HCT116 (cell line): Measurements from ENCODE around the gene ZNF280C. TPM values are rescaled to one million over a fixed set of nuclear protein-coding genes. Genes with fewer than 3 reads are reported as not detected.

Experiments
- ATAC-seq: fragments of 200-7000 bp; cut with Tn5 transposase; 2 replicates; pipeline ENCODE4 v1.9.1; 2020; ENCODE audit warnings: mild to moderate bottlenecking, moderate library complexity
- BruUV-seq: library from RNA; stranded (reverse); fragments of 400-500 nt; replicated peaks from 2 replicates; lab custom pipeline; 2021; lab: Mats Ljungman, UMichigan
- CTCF ChIA-PET: fragments of 300-600 bp; sonication (Branson Sonifier 250); formaldehyde crosslinking; loops from one replicate; lab custom pipeline; 2021; ENCODE audit warnings: antibody characterized with exemption; lab: Charles Lee
- POLR2A ChIA-PET: fragments of 300-600, 350-600 bp; sonication (Branson Sonifier 250); formaldehyde crosslinking; loops from one replicate; lab custom pipeline; 2021; ENCODE audit warnings: antibody characterized with exemption; lab: Charles Lee
- RAD21 ChIA-PET, 2 experiments: fragments of 300-600 bp; sonication (Branson Sonifier 250); formaldehyde crosslinking; loops; one replicate each; lab custom pipeline; 2023; ENCODE audit warnings: low total read pairs in 2 of 2; ENCODE audit not compliant: uncharacterized antibody in 2 of 2, unreplicated experiment in 2 of 2, low non-redundant PET in 1 of 2; lab: Charles Lee
- DNase-seq: peaks from one replicate; pipeline ENCODE4 v3.0.0-alpha.2; 2010; ENCODE audit warnings: low read depth, low spot score
- H2AFZ ChIP-seq: fragments of 200-600 bp; shearing (Covaris generic), sonication (generic); 2 replicates; pipeline ENCODE4 v1.6.1; 2017; ENCODE audit warnings: low read depth, mixed run types, mixed read lengths, antibody characterized with exemption, low read length; ENCODE audit not compliant: poor library complexity, severe bottlenecking
- H3K27ac ChIP-seq: 2 replicates; pipeline ENCODE4 v1.5.1; 2012; ENCODE audit warnings: low read depth, low read length
- H3K27me3 ChIP-seq: fragments of 200-600 bp; sonication (generic); 2 replicates; pipeline ENCODE4 v1.6.1; 2016; ENCODE audit warnings: mixed run types, low read length, mixed read lengths; ENCODE audit not compliant: insufficient read depth
- H3K36me3 ChIP-seq, 2 experiments: fragments of 200-500 bp in 1 of 2; fragments of 200-600 bp in 1 of 2; sonication (Bioruptor generic) in 1 of 2; sonication (generic) in 1 of 2; 2 replicates each; pipeline versions ENCODE4 v1.5.1 to v1.6.1; 2014 to 2016; ENCODE audit warnings: low read length in 2 of 2, inconsistent platforms in 1 of 2, mixed read lengths in 1 of 2, mixed run types in 1 of 2; ENCODE audit not compliant: insufficient read depth in 2 of 2, control insufficient read depth in 1 of 2
- H3K4me1 ChIP-seq, 2 experiments: fragments of 200-600 bp in 1 of 2; sonication (generic) in 1 of 2; 2 replicates each; pipeline versions ENCODE4 v1.5.1 to v1.6.1; 2012 to 2017; ENCODE audit warnings: low read length in 2 of 2, inconsistent platforms in 1 of 2, mild to moderate bottlenecking in 1 of 2, mixed read lengths in 1 of 2, mixed run types in 1 of 2, moderate library complexity in 1 of 2; ENCODE audit not compliant: insufficient read depth in 2 of 2, control insufficient read depth in 1 of 2
- H3K4me2 ChIP-seq: fragments of 200-600 bp; sonication (generic); 2 replicates; pipeline ENCODE4 v1.6.1; 2017; ENCODE audit warnings: mixed run types, low read length, mixed read lengths
- H3K4me3 ChIP-seq, 2 experiments: fragments of 200-600 bp in 1 of 2; sonication (generic) in 1 of 2; replicated peaks in 1 of 2; 2 replicates each; pipeline ENCODE4 v1.5.1; 2011 to 2016; ENCODE audit warnings: low read length in 2 of 2, control low read depth in 1 of 2, low read depth in 1 of 2, mild to moderate bottlenecking in 1 of 2, mixed read lengths in 1 of 2, mixed run types in 1 of 2
- H3K79me2 ChIP-seq: fragments of 200-600 bp; sonication (generic); 2 replicates; pipeline ENCODE4 v1.6.1; 2017; ENCODE audit warnings: mild to moderate bottlenecking, mixed run types, low read length, moderate library complexity, mixed read lengths; ENCODE audit not compliant: insufficient read depth
- H3K9ac ChIP-seq: fragments of 200-600 bp; sonication (generic); 2 replicates; pipeline ENCODE4 v1.6.1; 2016; ENCODE audit warnings: low read length, mixed read lengths
- H3K9me2 ChIP-seq: fragments of 200-600 bp; sonication (generic), shearing (Covaris generic); 2 replicates; pipeline ENCODE4 v1.6.1; 2017; ENCODE audit warnings: mixed run types, mild to moderate bottlenecking, moderate library complexity; ENCODE audit not compliant: insufficient read depth
- H3K9me3 ChIP-seq, 2 experiments: fragments of 200-500 bp in 1 of 2; fragments of 200-600 bp in 1 of 2; sonication (Bioruptor generic) in 1 of 2; sonication (generic) in 1 of 2; 2 replicates each; pipeline ENCODE4 v1.6.1; 2014 to 2017; ENCODE audit warnings: low read length in 2 of 2, mixed read lengths in 2 of 2, inconsistent platforms in 1 of 2, low read depth in 1 of 2, mild to moderate bottlenecking in 1 of 2, mixed run types in 1 of 2, moderate library complexity in 1 of 2; ENCODE audit not compliant: control insufficient read depth in 1 of 2, insufficient read depth in 1 of 2
- H4K20me1 ChIP-seq: fragments of 200-600 bp; sonication (generic), shearing (Covaris generic); 2 replicates; pipeline ENCODE4 v1.6.1; 2017; ENCODE audit warnings: mixed run types, mild to moderate bottlenecking, moderate library complexity; ENCODE audit not compliant: insufficient read depth
- CEBPB ChIP-seq: IDR thresholded peaks from 2 replicates; pipeline ENCODE4 v1.6.1; 2012; ENCODE audit warnings: low read depth
- CTCF ChIP-seq, 3 experiments: fragments of 200-600 bp in 1 of 3; sonication (generic) in 1 of 3; IDR thresholded peaks in 2 of 3; conservative IDR thresholded peaks in 1 of 3; 2 replicates each; pipeline ENCODE4 v1.5.1; 2012 to 2017; ENCODE audit warnings: low read depth in 2 of 3, low read length in 2 of 3, antibody characterized with exemption in 1 of 3, borderline replicate concordance in 1 of 3, control low read depth in 1 of 3, mild to moderate bottlenecking in 1 of 3, mixed read lengths in 1 of 3, mixed run types in 1 of 3, moderate library complexity in 1 of 3; ENCODE audit not compliant: insufficient read depth in 1 of 3
- EZH2 ChIP-seq: fragments of 200-600 bp; sonication (generic); IDR thresholded peaks from 2 replicates; pipeline ENCODE4 v1.6.1; 2017; ENCODE audit warnings: antibody characterized with exemption, mixed run types
- RAD21 ChIP-seq: IDR thresholded peaks from 2 replicates; pipeline ENCODE4 v1.6.1; 2012; ENCODE audit warnings: low read depth, mild to moderate bottlenecking
- REST ChIP-seq: IDR thresholded peaks from 2 replicates; pipeline ENCODE4 v1.6.1; 2012; ENCODE audit warnings: low read depth
- SRF ChIP-seq: IDR thresholded peaks from 2 replicates; pipeline ENCODE4 v1.6.1; 2012; ENCODE audit warnings: low read depth
- ZFX ChIP-seq: fragments of 450-650 bp; IDR thresholded peaks from 2 replicates; pipeline ENCODE4 v1.6.1; 2017
- intact Hi-C: fragments of 100-400 bp; cut with micrococcal nuclease; formaldehyde crosslinking; loops from 2 replicates; pipeline ENCODE4 v1.10.0; 2022
- total RNA-seq: library from RNA; stranded (reverse); gene quantifications from one replicate; pipeline ENCODE4 v1.2.1, GENCODE V29; 2021; ENCODE audit not compliant: unreplicated experiment

Gene ZNF280C
- total RNA-seq, 1 experiment from 2014 or later: 12.3 TPM

- H3K4me3 ChIP-seq: no peak overlapping the region
- no peaks in the 10 kb centered on the region for H3K27me3 ChIP-seq
- no peaks in the 10 kb centered on the region for H3K9me2 ChIP-seq
- no peaks in the 10 kb centered on the region for H4K20me1 ChIP-seq
- ATAC-seq (no peak), DNase-seq (no peak)
- ChIA-PET CTCF (no interaction called here), POLR2A (no interaction called here), RAD21 (no interaction called here)
- H3K4me2 ChIP-seq: no peak overlapping the region
- no peak for TF ChIP-seq CEBPB
- no peaks in the 10 kb centered on the region for H3K4me1 ChIP-seq
- no peak overlapping the region for H3K9ac ChIP-seq
- H3K36me3 ChIP-seq: no peaks in the 10 kb centered on the region
- H2AFZ ChIP-seq: no peak overlapping the region
- intact Hi-C loops: no loop called here
- BruUV-seq: no TSS peak
- no peak overlapping the region for H3K27ac ChIP-seq
- H3K79me2 ChIP-seq: no peaks in the 10 kb centered on the region
- H3K9me3 ChIP-seq: no peaks in the 10 kb centered on the region
Measured at GRCh38 chrX:130287071-130287770, 18.5 kb upstream of the ZNF280C start.

- Histone ChIP-seq H3K79me2 (no peaks in the 10 kb centered on the region), H2AFZ (no peak overlapping the region), H3K9me3 (no peaks in the 10 kb centered on the region), H3K27ac (no peak overlapping the region), H3K27me3 (no peaks in the 10 kb centered on the region), H4K20me1 (no peaks in the 10 kb centered on the region), H3K4me3 (no peak overlapping the region), H3K36me3 (no peaks in the 10 kb centered on the region), H3K4me1 (no peaks in the 10 kb centered on the region), H3K9me2 (no peaks in the 10 kb centered on the region), H3K9ac (no peak overlapping the region), H3K4me2 (no peak overlapping the region)
- TF ChIP-seq RAD21: no peak
- no peak for TF ChIP-seq SRF
- no peak for TF ChIP-seq ZFX
- no peak for TF ChIP-seq REST
- TF ChIP-seq CTCF (IDR thresholded peaks at IDR 0.05 in 2 of 3, conservative IDR thresholded peaks at IDR 0.05 in 1 of 3; ENCODE audit: borderline replicate concordance in 1 of 3, insufficient read depth in 1 of 3, low read depth in 2 of 3, low read length in 2 of 3): no peak
- no peak for TF ChIP-seq EZH2
- ChIA-PET POLR2A (no interaction called here), RAD21 (no interaction called here), CTCF (no interaction called here)
- intact Hi-C loops: no loop called here
- ATAC-seq: no peak
- BruUV-seq: no TSS peak
- DNase-seq: no peak
Measured at GRCh38 chrX:130285710-130286109, 17.0 kb upstream of the ZNF280C start.
